Stomach smooth muscle (tissue), 2 donors: ENCODE results near the gene CFB.
"Not testable (repeated sequence)": the region's sequence is repeated elsewhere in the genome, so short reads cannot be mapped to it uniquely, and the experiment has no call there.

Experiments used
- H3K27ac ChIP-seq: one replicate; pipeline ENCODE4 v1.7.0; 2013; ENCODE audit warnings: mild to moderate bottlenecking, low read length, inconsistent platforms
- H3K27me3 ChIP-seq, 2 donors: one replicate each; pipeline ENCODE4 v1.7.0; 2013; ENCODE audit warnings: low read length in 2 of 2; ENCODE audit not compliant: insufficient read depth in 2 of 2, control insufficient read depth in 1 of 2
- H3K36me3 ChIP-seq, 2 donors: one replicate each; pipeline ENCODE4 v1.7.0; 2013; ENCODE audit warnings: low read length in 2 of 2; ENCODE audit not compliant: control insufficient read depth in 2 of 2, insufficient read depth in 2 of 2
- H3K4me1 ChIP-seq: one replicate; pipeline ENCODE4 v1.7.0; 2013; ENCODE audit warnings: low read length; ENCODE audit not compliant: control insufficient read depth, insufficient read depth
- H3K4me3 ChIP-seq, 2 donors: one replicate each; pipeline ENCODE4 v1.7.0; 2013; ENCODE audit warnings: low read length in 2 of 2
- H3K9ac ChIP-seq, 2 donors: one replicate each; pipeline ENCODE4 v1.7.0; 2013; ENCODE audit warnings: low read length in 2 of 2, mild to moderate bottlenecking in 1 of 2
- H3K9me3 ChIP-seq, 2 donors: one replicate each; pipeline ENCODE4 v1.7.0; 2013; ENCODE audit warnings: low read length in 2 of 2; ENCODE audit not compliant: control insufficient read depth in 2 of 2
- donor health status: healthy.
- donor health status: Pancreatic carcinoma.

CFB gene

DNA sequence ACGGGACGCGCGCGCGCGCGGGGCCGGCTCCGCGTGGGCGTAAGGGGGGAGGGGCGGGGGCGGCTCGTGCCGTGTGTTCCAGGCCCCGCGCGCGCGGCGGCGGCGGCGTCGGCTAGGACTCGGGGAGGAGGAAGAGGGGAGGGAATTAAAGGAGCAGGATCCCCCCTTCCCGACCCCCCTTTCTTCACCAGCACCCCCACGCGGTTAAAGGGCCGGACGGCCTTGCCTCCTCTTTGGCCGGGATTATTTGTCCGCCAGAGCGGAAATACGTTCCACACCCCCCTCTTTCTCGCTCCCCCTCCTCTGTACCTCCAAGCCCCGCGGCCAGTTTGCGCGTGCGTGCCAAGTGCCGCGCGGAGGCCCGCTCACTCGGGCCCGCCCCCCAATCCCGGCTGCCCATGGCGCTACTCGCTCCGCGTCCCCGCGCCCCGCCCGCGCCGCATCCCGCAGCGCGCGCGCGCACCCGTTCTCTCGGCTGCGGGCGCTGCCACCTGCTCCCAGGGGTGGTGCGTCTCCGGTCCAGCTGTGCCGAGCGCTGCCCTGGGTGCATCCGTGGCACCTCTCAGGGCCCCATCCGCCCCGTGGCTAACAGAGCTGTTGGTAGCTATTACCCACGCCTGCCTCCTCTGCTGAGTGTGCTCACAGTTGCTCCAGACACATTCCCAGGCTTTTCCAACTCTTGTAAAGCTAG lies 43.8 kb upstream of the CFB start, which contains the start of gene ZBTB12:
Gene ZBTB12 (minus strand): TSS at position 134 of the 691 bp plus-strand sequence. CDS start 781 bp downstream, outside the sequence.
- Histone ChIP-seq H3K9ac (peak within 1 kb of the TSS; percentile 84 to 87), H3K27me3 (no peaks in the 10 kb centered on the region), H3K9me3 (no peaks in the 10 kb centered on the region), H3K27ac (peak within 1 kb of the TSS; percentile 85), H3K36me3 (no peaks in the 10 kb centered on the region), H3K4me1 (peaks cover 28% of the 10 kb centered on the region), H3K4me3 (peak within 1 kb of the TSS; percentile 88 to 90)

DNA sequence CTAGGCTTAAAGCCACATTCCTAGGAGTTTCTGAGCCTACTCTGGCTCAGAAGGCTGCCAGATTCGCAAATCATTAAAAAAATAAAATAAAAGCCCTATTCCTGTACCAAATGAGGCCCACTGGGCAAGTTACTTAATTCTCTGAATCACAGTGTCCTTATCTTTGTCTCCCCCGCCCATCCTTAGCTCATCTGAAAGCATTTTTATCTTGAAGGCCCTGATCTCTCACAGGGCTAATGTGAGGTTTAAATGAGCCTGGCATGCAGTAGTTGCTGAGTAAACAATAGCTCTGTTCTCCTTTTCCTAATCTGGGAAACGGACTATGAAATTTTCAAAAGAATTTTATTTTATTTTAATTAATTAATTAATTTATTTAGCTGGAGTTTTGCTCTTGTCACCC lies 41.9 kb upstream of the CFB start:
- Histone ChIP-seq H3K9me3 (no peaks in the 10 kb centered on the region), H3K27ac (no peak overlapping the region), H3K4me1 (peaks cover 17% of the 10 kb centered on the region), H3K4me3 (no peak overlapping the region), H3K27me3 (no peaks in the 10 kb centered on the region), H3K36me3 (no peaks in the 10 kb centered on the region), H3K9ac (no peak overlapping the region)

DNA sequence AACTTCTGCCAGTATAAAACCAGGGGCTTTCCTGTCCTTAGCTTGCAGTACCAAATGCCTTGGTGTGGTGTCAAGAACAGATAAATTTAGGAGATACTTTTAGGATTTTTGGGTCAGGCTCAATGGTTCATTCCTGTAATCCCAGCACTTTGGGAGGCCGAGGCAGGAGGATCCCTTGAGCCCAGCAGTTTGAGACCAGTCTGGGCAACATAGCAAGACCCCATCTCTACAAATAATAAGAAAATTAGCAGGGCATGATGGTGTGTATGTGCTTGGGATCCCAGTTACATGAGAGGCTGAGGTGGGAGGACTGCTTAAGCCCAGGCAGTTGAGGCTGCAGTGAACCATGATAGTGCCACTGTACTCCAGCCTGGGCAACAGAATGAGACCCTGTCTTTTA lies 40.9 kb upstream of the CFB start:
- no peak overlapping the region for H3K9ac ChIP-seq
- H3K4me1 ChIP-seq: peaks cover 17% of the 10 kb centered on the region
- no peak overlapping the region for H3K4me3 ChIP-seq
- H3K27ac ChIP-seq: no peak overlapping the region
- no peaks in the 10 kb centered on the region for H3K9me3 ChIP-seq
- H3K27me3 ChIP-seq: no peaks in the 10 kb centered on the region
- H3K36me3 ChIP-seq: no peaks in the 10 kb centered on the region

DNA sequence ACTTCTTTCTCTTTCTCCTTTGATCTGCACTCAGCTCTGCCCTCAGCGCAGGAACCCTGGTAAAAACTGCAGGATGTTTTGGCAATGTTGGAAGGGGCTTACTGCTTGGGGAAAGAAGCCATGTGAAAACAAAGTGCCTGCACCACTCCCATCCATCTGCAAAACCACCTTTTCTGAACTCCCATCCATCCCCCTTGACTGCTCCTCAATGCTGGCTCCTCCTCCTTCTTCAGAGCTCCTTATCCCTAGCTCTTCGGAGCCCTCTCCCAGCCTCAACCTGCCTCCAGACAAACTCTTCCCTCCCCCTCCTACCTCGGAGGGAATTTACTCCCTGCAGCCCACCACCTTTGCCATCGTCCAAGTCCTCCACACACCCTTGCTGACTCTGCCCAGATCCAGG lies 39.8 kb upstream of the CFB start:
- H3K4me3 ChIP-seq: no peak overlapping the region
- no peaks in the 10 kb centered on the region for H3K27me3 ChIP-seq
- no peak overlapping the region for H3K9ac ChIP-seq
- H3K27ac ChIP-seq: no peak overlapping the region
- no peaks in the 10 kb centered on the region for H3K36me3 ChIP-seq
- no peaks in the 10 kb centered on the region for H3K9me3 ChIP-seq
- peaks cover 13% of the 10 kb centered on the region for H3K4me1 ChIP-seq

DNA sequence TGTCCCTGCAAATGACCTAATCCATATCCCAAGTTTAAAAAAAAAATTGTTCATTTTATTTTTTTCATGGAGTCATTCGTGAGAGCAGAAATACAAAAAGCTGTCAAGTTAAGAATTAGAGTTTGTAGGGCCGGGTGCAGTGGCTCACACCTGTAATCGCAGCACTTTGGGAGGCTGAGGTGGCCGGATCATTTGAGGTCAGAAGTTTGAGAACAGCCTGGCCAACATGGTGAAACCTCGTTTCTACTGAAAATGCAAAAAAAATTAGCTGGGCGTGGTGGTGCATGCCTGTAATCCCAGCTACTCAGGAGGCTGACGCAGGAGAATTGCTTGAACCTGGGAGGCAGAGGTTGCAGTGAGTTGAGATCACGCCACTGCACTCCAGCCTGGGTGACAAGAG lies 39.2 kb upstream of the CFB start:
- H3K36me3 ChIP-seq, H3K9me3 ChIP-seq, H3K27ac ChIP-seq, H3K4me3 ChIP-seq, H3K9ac ChIP-seq, H3K4me1 ChIP-seq, H3K27me3 ChIP-seq: not testable (repeated sequence)

DNA sequence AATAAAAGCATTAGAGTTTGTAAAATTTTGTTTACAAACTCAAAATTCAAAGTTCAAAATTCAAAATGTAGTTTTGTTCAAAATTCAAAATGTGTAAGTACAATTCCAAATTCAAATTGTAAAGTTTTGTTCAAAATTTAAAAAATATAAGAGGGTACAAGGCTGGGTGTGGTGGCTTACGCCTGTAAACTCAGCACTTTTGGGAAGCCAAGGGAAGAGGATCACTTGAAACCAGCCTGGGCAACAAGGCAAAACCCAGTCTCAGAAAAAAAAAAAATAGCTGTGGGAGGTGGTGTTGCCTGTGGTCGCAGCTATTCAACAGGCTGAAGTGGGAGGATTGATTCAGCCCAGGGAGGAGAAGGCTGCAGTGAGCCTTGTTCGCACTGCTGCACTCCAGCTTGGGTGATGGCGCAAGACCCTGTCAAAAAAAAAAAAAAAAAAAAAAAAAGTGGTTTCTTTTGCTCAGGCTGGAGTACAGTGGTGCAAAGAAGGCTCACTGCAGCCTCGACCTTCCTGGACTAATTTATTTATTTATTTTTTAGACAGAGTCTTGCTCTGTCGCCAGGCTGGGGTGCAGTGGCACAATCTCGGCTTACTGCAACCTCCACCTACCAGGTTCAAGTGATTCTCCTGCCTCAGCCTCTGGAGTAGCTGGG lies 38.6 kb upstream of the CFB start:
- Histone ChIP-seq H3K4me3 (no peak overlapping the region), H3K9ac (no peak overlapping the region), H3K27me3 (no peaks in the 10 kb centered on the region), H3K27ac (no peak overlapping the region), H3K36me3 (no peaks in the 10 kb centered on the region), H3K4me1 (peaks cover 8% of the 10 kb centered on the region), H3K9me3 (no peaks in the 10 kb centered on the region)

DNA sequence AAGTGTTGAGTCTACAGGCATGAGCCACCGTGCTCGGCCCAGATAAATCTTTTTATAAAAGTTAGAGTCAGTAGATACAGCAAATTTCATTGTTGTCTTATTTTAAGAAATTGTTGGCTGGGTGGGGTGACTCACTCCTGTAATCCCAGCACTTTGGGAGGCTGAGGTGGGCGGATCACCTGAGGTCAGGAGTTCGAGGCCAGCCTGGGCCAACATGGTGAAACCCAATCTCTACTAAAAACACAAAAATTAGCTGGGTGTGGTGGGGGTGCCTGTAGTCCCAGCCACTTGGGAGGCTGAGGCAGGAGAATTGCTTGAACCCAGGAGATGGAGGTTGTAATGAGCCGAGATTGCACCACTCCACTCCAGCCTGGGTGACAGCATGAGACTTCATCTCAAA lies 37.6 kb upstream of the CFB start:
- H3K36me3 ChIP-seq, H3K4me1 ChIP-seq, H3K27ac ChIP-seq, H3K9ac ChIP-seq, H3K9me3 ChIP-seq, H3K4me3 ChIP-seq, H3K27me3 ChIP-seq: not testable (repeated sequence)

DNA sequence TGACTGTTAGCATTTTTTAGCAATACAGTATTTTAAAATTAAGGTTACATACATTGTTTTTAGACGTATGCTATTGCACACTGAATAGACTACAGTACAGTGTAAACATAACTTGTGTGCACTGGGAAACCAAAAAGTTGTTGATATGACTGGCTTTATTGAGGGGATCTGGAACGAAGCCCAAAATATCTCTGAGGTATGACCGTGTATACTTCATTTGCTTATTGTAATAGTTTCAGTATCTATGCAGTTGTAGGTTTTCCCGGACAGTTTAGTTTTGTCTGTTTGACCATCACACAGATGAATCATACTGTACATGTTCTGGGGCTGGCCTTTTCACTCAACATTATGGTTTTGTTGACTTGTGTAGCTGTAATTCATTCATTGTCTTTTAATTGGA lies 37.1 kb upstream of the CFB start:
- Histone ChIP-seq H3K27ac (no peak overlapping the region), H3K9me3 (no peaks in the 10 kb centered on the region), H3K9ac (no peak overlapping the region), H3K4me3 (no peak overlapping the region), H3K4me1 (no peaks in the 10 kb centered on the region), H3K36me3 (no peaks in the 10 kb centered on the region), H3K27me3 (no peaks in the 10 kb centered on the region)

DNA sequence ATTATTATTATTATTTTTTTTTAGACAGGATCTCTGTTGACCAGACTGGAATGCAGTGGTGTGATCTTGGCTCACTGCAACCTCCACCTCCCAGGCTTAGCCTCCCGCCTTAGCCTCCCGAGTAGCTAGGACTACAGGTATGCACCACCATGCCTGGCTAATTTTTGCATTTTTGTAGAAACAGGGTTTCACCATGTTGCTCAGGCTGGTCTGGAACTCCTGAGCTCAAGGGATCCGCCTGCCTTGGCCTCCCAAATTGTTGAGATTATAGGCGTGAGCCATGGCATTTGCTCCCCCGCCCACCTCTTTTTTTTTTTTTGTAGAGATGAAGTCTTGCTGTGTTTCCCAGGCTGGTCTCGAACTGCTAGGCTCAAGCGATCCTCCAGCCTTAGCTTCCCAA lies 36.6 kb upstream of the CFB start:
- H3K36me3 ChIP-seq, H3K4me3 ChIP-seq, H3K9ac ChIP-seq, H3K27ac ChIP-seq, H3K9me3 ChIP-seq, H3K4me1 ChIP-seq, H3K27me3 ChIP-seq: not testable (repeated sequence)

DNA sequence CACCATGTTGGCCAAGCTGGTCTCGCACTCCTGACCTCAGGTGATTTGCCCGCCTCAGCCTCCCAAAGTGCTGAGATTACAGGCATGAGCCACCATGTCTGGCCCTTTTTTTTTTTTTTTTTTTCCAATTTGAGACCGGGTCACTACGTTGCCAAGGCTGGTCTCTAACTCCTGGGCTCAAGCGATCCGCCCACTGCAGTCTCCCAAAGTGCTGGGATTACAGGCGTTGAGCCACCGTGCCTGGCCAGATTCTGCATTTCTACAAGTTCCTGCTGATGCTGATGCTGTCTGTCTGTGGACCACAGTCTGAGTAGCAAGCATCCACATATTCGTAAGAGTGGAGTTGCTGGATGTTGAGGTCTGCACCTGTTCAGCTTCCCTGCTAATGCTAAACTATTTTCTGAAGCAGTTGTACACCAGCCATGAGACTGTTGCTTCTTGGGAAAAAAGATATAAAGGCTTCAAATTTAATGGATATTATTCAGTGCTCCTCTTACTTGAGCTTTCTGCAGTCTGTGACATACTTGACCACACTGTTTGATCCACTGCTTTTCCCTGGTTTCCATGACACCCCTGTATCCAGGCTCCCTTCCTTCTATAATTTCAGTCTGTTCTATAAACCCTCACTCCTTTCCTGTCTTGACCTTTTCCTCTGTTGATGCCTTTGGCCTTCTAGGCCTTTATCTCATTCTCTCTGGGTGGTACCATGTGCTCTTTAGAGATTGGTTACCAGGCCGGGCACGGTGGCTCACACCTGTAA lies 33.9 kb upstream of the CFB start:
- H3K36me3 ChIP-seq: no peaks in the 10 kb centered on the region
- H3K27ac ChIP-seq: no peak overlapping the region
- no peak overlapping the region for H3K4me3 ChIP-seq

DNA sequence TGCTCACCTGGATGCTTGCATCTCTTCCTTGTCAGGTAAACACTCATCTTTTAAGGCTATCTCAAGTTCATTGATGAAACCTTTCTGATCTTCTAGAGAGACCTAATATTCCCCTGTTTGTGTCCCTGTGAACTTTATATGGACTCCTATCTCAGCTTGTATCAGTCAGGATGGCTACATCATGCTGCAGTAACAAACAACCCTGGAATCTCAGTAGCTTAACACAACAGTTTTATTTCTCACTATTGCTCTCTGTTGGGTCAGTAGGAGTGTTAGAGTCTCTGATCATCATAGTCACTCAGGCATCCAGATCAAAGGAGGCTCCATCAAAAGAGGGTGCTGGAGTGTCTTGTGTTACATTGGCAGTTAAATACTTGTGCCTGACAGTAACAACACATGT lies 30.5 kb upstream of the CFB start:
- Histone ChIP-seq H3K27ac (no peak overlapping the region), H3K9ac (no peak overlapping the region), H3K36me3 (no peaks in the 10 kb centered on the region), H3K4me1 (no peaks in the 10 kb centered on the region), H3K9me3 (no peaks in the 10 kb centered on the region), H3K27me3 (peaks cover 0 to 4% of the 10 kb centered on the region in 2 donors), H3K4me3 (no peak overlapping the region)

More for the DNA sequence above, 33.9 kb upstream of the CFB start:
- H3K9me3 ChIP-seq: no peaks in the 10 kb centered on the region
- H3K27me3 ChIP-seq: peaks cover 0 to 4% of the 10 kb centered on the region in 2 donors
- H3K9ac ChIP-seq: no peak overlapping the region
- no peaks in the 10 kb centered on the region for H3K4me1 ChIP-seq
